Breast epithelium (tissue), 3 donors: ENCODE measurements around the gene CCDC127.

Experiments used
- CTCF ChIP-seq, 3 donors: fragments of 450-650 bp; IDR thresholded peaks; one replicate each; pipeline ENCODE4 v1.5.1; 2016 to 2017; ENCODE audit warnings: antibody characterized with exemption in 3 of 3, mild to moderate bottlenecking in 3 of 3, moderate library complexity in 3 of 3
- POLR2A ChIP-seq: fragments of 450-650 bp; IDR thresholded peaks from one replicate; pipeline ENCODE4 v1.6.1; 2016; ENCODE audit warnings: antibody characterized with exemption, mild to moderate bottlenecking, moderate library complexity
- POLR2AphosphoS5 ChIP-seq, 3 donors: sonication (generic); formaldehyde crosslinking; IDR thresholded peaks; one replicate each; pipeline ENCODE4 v1.6.1; 2017; ENCODE audit warnings: antibody characterized with exemption in 3 of 3

GRCh38 chr5:225334-225733 lies 7.4 kb upstream of the CCDC127 start:
- TF ChIP-seq POLR2A (no peak), CTCF (IDR thresholded peaks at IDR 0.05) (no peak), POLR2AphosphoS5 (IDR thresholded peaks at IDR 0.05) (no peak)
